GM18868 (cell line): ENCODE data around the gene MRTO4.
A peak's percentile ranks its signal among the peaks of the same experiment; 100 is the strongest.
"Not testable (repeated sequence)": the region's sequence is repeated elsewhere in the genome, so short reads cannot be mapped to it uniquely, and the experiment has no call there.

ENCODE experiments used
- ATAC-seq: cut with Tn5 transposase; IDR thresholded peaks from one replicate; pipeline ENCODE4 v1.9.1; 2021; ENCODE audit warnings: mild to moderate bottlenecking, moderate library complexity; ENCODE audit not compliant: unreplicated experiment

The MRTO4 gene

GRCh38 chr1:19251305-19252196 is at the start of gene MRTO4, which contains the start of gene EMC1:
TSS of gene MRTO4 (plus strand) at chr1:19251805. CDS start at chr1:19251836, 31 bp downstream.
TSS of gene EMC1 (minus strand) at chr1:19251524. CDS start at chr1:19251509, 15 bp downstream.
- peak; percentile 86 for ATAC-seq

- no peak for ATAC-seq
Measured at GRCh38 chr1:19202396-19202795, 49.2 kb upstream of the MRTO4 start.

DNA sequence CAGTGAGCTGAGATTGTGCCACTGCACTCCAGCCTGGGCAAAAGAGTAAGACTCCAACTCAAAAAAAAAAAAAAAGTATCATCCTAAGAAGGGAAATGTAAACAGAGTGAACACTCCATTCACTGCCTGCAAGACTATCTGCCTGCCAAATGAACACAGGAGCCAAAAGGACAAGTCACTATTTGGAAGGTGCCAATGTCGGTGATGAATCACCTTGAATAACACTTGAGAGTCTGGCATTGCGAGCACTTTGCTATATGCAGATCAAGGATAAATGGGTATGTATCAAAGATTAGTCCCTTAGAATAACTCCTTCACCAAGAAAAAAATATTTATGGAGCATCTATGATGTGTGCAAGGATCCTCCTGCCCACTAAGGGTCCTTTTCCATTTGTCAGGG is 48.2 kb upstream of the MRTO4 start:
- no peak for ATAC-seq

DNA sequence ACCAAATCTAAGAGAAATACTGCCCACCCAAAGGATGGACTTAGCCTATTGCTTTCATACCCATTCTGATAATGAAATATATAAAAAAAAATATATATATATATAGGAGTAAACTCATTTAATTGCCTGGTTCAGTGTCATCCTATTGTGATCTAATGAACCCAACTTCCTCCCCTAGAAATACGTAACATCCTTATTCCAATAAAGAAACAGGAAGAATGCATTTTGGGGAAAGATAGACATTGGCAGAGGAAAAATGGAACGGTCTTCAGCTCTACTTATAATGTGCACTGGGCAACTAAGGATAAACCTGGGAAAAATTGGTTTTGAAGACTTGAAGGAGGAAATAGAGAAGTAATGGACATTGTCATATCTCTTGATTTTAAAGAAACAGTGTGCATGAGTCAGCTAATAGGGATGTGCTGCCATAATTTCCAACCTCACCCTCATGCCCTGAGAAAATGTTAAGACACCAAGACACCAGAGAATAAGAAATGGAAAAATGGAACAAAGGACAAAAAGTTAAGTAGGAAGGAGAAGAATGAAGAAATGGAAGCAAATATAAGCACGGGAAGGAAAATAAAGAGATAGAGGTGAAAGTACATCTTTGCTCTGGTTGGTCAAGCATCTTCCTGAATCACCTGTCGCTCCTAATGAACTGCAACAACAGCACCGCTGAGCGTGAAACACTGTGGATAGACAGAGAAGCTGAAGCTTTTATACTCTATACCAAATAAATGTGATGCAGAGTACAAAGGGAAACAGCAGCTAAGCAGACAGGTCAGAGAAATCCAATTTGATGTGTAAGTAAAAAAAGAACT is 46.9 kb upstream of the MRTO4 start:
- ATAC-seq = no peak

- ATAC-seq = no peak
Measured at GRCh38 chr1:19205403-19205802, 46.2 kb upstream of the MRTO4 start.

DNA sequence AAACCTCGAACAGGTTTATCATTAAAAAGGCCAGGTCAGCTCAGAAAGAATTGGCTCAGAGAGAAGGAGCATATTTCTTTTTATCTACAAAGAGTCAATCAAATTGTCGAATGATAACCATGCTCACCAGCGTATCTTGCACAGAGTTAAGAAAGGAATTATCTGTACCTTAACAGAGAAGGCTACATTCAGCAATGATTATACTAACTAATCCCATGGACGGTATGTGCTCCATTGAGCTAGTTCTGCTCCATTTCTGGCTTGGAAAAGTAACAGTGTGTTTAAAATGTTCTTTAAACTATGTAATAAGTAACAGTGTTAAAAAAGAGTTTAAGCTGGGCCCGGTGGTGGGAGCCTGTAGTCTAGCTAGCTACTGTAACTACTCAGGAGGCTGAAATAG is 45.8 kb upstream of the MRTO4 start:
- no peak for ATAC-seq

DNA sequence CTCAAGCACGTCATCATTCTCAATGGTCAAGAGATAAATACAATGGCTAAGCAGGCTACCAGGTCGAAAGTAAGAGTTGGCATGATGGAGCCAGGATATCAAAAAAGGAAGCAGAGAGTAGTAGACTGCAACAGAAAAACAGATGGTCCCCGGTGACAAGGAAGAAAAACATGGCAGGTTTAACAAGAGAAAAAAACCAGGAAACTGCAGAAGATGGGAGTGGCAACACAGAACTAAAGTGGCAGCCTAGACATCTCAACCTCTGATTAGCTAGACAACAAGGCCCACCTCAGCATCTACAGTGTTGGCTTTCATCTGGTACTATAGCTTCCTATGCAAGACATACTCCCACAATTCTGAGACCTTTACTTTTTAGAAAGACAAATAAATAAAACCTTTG is 44.7 kb upstream of the MRTO4 start:
- ATAC-seq = no peak

GRCh38 chr1:19208710-19209438 is 42.7 kb upstream of the MRTO4 start:
- no peak for ATAC-seq

DNA sequence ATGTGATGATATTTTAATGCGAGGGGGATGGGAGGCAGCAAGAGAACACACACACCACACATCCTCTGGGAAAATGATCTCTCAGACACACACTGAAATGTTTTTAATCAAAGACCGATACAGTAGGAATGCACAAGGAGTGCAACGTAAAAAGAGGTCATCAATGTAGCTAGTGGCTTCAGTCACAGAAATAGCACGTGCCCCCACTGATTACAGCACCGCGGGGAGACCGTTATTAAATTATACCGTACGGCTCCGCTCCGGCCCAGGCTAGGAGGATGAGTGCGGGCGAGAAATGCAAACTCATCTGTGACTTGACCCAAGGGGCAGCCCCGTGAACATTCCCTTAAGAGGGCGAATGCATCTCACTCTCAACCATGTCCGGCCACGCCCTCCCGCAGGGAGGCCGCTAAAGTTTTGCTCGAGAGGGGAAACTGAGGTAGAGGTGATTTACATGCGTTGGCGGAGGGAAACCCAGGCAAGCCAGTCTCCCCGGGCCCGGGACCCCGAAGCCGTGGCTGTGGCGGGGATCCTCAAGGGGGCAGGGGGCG is 42.1 kb upstream of the MRTO4 start:
- ATAC-seq = peak; percentile 47

DNA sequence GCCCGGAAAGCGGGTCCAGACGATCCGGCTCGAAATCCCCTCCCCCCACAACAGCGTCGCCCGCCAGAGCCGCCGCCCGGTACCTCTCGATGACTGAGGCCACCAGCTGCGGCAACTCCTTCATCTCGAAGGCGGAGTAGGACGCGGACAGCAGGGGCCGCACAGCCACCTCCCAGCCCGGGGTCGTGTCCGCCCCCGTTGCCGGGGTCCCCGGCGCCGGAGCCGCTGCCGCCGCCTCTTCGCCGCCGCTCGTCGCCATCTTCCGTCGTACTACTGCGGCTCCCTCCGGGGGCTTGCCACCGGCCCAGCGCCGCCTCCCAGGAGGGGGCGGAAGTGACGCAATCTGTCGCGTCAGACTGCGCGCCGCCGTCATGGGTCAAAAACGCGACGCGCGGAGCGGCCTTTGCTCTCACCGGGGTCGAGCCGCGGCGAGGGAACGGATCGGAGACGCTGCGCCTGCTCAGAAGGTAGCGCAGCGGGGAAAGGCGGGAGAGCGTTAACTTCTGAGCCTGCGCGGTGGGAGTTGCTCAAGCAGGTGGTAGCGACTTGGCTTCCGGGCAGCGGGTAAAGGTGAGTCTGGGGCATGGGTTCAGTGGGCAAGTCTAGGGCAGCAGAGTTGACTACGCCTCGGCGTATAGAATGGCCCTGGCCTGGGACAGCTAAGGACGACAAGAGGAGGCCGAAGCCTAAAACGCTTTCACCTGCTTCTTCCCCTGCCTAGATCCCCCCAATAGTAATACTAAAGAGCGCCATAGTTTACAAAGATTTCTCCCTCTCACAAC is 41.4 kb upstream of the MRTO4 start, which contains the start of gene UBR4:
UBR4 (minus strand) TSS at position 277 of the 782 bp plus-strand sequence; CDS start at position 259, 18 bp downstream.
- peak; percentile 81 for ATAC-seq

DNA sequence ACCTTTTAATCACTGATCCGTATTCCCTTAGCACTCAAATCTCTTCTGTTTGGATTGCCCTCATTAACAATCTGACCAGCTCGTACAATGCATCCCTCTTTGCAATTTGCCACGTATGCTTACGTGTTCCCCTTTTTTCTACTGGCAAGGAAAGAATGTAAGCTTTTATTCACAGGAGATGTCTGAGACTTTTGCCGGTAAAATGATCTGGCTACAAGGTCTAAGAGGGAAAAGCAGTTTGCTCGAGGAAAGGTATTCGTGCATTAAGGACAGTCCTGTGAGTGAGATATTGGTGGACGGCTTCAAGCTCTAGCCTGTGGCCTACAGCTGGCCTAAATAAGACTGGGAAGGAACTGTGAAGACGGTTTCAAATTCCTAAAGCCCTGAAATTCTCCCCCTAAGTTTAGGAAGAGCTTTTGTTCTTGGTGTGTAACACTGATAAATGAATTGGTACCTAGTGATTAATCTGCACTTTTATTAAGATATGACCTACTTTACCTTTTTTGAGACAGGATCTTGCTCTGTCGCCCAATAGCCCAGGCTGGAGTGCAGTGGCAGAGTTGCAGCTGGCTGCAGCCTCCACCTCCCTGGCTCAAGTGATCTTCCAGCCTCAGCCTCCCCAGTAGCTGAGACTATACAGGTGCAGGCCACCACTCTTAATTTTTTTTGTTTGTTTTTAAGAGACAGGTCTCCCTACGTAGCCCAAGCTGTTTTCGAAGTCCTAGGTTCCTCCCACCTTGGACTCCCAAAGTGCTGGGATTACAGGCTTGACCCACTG is 40.6 kb upstream of the MRTO4 start:
- ATAC-seq = no peak

GRCh38 chr1:19212167-19212566 is 39.4 kb upstream of the MRTO4 start:
- ATAC-seq = no peak

DNA sequence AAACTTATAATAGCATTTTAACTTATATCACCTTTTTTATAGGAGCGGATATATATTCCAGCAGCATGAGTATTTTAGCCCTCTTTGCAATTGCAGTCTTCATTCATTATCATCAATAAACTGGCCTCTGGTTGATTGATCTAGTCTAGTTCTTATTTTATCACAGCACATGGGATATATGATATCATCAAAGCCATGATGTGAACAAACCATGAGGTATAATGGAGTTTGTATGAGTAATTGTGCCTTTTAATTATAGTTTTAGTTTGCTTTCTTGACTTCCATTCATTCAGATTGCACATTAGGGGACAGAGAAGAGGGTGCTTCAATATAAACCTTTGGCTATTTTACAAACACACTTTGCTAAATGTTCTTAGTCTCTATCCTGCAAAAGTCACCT is 38.0 kb upstream of the MRTO4 start:
- ATAC-seq = no peak

GRCh38 chr1:19216585-19216984 is 35.0 kb upstream of the MRTO4 start:
- ATAC-seq = not testable (repeated sequence)

- no peak for ATAC-seq
Measured at GRCh38 chr1:19219451-19219850, 32.2 kb upstream of the MRTO4 start.

GRCh38 chr1:19220080-19220846 is 31.3 kb upstream of the MRTO4 start:
- ATAC-seq = no peak

DNA sequence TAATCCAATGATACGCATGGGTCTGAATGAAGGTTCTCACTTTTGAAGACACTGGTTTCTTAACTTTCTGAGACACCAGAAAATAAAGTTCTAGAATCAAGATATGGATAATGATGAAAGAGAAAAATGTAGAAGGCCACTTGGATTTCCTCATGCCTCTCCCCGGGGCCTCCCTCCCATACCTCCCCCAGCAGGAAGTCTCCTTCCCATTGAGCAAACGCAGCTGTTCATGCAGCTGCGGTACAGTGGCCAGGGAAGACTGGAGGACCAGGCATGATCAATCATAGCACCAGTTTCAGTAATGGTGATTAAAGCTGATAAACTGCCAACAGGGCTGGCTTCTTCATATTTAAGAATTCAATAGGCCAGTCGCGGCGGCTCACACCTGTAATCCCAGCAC is 30.6 kb upstream of the MRTO4 start:
- ATAC-seq = no peak

DNA sequence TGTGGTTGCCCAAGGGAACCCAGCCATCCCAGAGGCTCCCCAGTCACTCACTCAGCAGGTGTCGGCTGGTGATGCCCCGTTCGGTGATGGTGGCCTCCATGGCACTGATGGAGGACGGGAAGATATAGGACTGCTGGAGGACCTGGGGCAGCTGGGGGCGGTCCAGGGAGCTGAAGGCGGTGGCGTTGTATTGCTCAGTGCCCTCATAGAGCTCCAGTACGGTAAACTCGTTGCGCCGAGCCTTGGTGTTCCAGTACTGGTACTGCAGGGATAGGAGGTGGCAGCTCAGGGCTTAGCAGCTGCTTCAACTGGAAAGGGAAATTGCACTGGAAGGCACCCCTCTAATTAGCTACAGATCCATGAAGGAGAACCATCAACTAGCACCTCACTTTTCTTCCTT is 29.0 kb upstream of the MRTO4 start:
- no peak for ATAC-seq
